ENCODE data around the gene SHH.

The SHH gene

GRCh38 chr7:155786491-155786890, 25.8 kb downstream of the SHH start:
- H3K9ac ChIP-seq (ENCODE audit: low read length) = no peak overlapping the region
- peak overlapping the region; percentile 76 for H3K4me3 ChIP-seq (ENCODE audit: low read length)
- DNase-seq (ENCODE audit: low read depth) = no peak
- H3K27me3 ChIP-seq (replicated peaks; ENCODE audit: control insufficient read depth, insufficient read depth, low read length) = no peaks in the 10 kb centered on the region
- peaks cover 9% of the 10 kb centered on the region for H3K36me3 ChIP-seq (ENCODE audit: control insufficient read depth, insufficient read depth, low read length, severe bottlenecking)
- peaks cover 4% of the 10 kb centered on the region for H3K4me1 ChIP-seq (ENCODE audit: control insufficient read depth, insufficient read depth, low read length)
- H3K9me3 ChIP-seq (ENCODE audit: control insufficient read depth, low read length) = no peaks in the 10 kb centered on the region

- Histone ChIP-seq H3K9me3 (ENCODE audit: control insufficient read depth, low read length) (no peaks in the 10 kb centered on the region), H3K36me3 (ENCODE audit: control insufficient read depth, insufficient read depth, low read length, severe bottlenecking) (peaks cover 18% of the 10 kb centered on the region), H3K4me1 (ENCODE audit: control insufficient read depth, insufficient read depth, low read length) (peaks cover 4% of the 10 kb centered on the region), H3K9ac (ENCODE audit: low read length) (no peak overlapping the region), H3K4me3 (ENCODE audit: low read length) (no peak overlapping the region), H3K27me3 (replicated peaks; ENCODE audit: control insufficient read depth, insufficient read depth, low read length) (no peaks in the 10 kb centered on the region)
- no peak for DNase-seq (ENCODE audit: low read depth)
Measured at GRCh38 chr7:155785536-155785935, 26.7 kb downstream of the SHH start.

GRCh38 chr7:155782466-155782865, 29.8 kb downstream of the SHH start:
- H3K9ac ChIP-seq (ENCODE audit: low read length) = no peak overlapping the region
- H3K36me3 ChIP-seq (ENCODE audit: control insufficient read depth, insufficient read depth, low read length, severe bottlenecking) = peaks cover 32% of the 10 kb centered on the region
- H3K4me1 ChIP-seq (ENCODE audit: control insufficient read depth, insufficient read depth, low read length) = no peaks in the 10 kb centered on the region
- no peaks in the 10 kb centered on the region for H3K9me3 ChIP-seq (ENCODE audit: control insufficient read depth, low read length)
- no peak overlapping the region for H3K4me3 ChIP-seq (ENCODE audit: low read length)
- DNase-seq (ENCODE audit: low read depth) = no peak
- H3K27me3 ChIP-seq (replicated peaks; ENCODE audit: control insufficient read depth, insufficient read depth, low read length) = no peaks in the 10 kb centered on the region

- H3K9me3 ChIP-seq (ENCODE audit: control insufficient read depth, low read length) = no peaks in the 10 kb centered on the region
- no peaks in the 10 kb centered on the region for H3K27me3 ChIP-seq (replicated peaks; ENCODE audit: control insufficient read depth, insufficient read depth, low read length)
- H3K9ac ChIP-seq (ENCODE audit: low read length) = no peak overlapping the region
- H3K4me1 ChIP-seq (ENCODE audit: control insufficient read depth, insufficient read depth, low read length) = no peaks in the 10 kb centered on the region
- no peak for DNase-seq (ENCODE audit: low read depth)
- peaks cover 42% of the 10 kb centered on the region for H3K36me3 ChIP-seq (ENCODE audit: control insufficient read depth, insufficient read depth, low read length, severe bottlenecking)
- no peak overlapping the region for H3K4me3 ChIP-seq (ENCODE audit: low read length)
Measured at GRCh38 chr7:155781433-155781832, 30.8 kb downstream of the SHH start.

- H3K36me3 ChIP-seq (ENCODE audit: control insufficient read depth, insufficient read depth, low read length, severe bottlenecking) = peaks cover 48% of the 10 kb centered on the region
Measured at GRCh38 chr7:155780884-155781283, 31.4 kb downstream of the SHH start.

GRCh38 chr7:155778349-155778748, 33.9 kb downstream of the SHH start:
- Histone ChIP-seq H3K4me3 (ENCODE audit: low read length) (no peak overlapping the region), H3K9ac (ENCODE audit: low read length) (no peak overlapping the region), H3K9me3 (ENCODE audit: control insufficient read depth, low read length) (no peaks in the 10 kb centered on the region), H3K36me3 (ENCODE audit: control insufficient read depth, insufficient read depth, low read length, severe bottlenecking) (peaks cover 67% of the 10 kb centered on the region), H3K27me3 (replicated peaks; ENCODE audit: control insufficient read depth, insufficient read depth, low read length) (no peaks in the 10 kb centered on the region), H3K4me1 (ENCODE audit: control insufficient read depth, insufficient read depth, low read length) (peaks cover 6% of the 10 kb centered on the region)
- no peak for DNase-seq (ENCODE audit: low read depth)

More at GRCh38 chr7:155780884-155781283, 31.4 kb downstream of the SHH start:
- Histone ChIP-seq H3K4me1 (ENCODE audit: control insufficient read depth, insufficient read depth, low read length) (no peaks in the 10 kb centered on the region), H3K9me3 (ENCODE audit: control insufficient read depth, low read length) (no peaks in the 10 kb centered on the region), H3K9ac (ENCODE audit: low read length) (no peak overlapping the region), H3K4me3 (ENCODE audit: low read length) (no peak overlapping the region), H3K27me3 (replicated peaks; ENCODE audit: control insufficient read depth, insufficient read depth, low read length) (no peaks in the 10 kb centered on the region)
- DNase-seq (ENCODE audit: low read depth) = no peak

GRCh38 chr7:155776606-155777005, 35.7 kb downstream of the SHH start:
- no peak for DNase-seq (ENCODE audit: low read depth)
- Histone ChIP-seq H3K27me3 (replicated peaks; ENCODE audit: control insufficient read depth, insufficient read depth, low read length) (no peaks in the 10 kb centered on the region), H3K4me1 (ENCODE audit: control insufficient read depth, insufficient read depth, low read length) (peaks cover 6% of the 10 kb centered on the region), H3K9me3 (ENCODE audit: control insufficient read depth, low read length) (no peaks in the 10 kb centered on the region), H3K4me3 (ENCODE audit: low read length) (no peak overlapping the region), H3K36me3 (ENCODE audit: control insufficient read depth, insufficient read depth, low read length, severe bottlenecking) (peaks cover 74% of the 10 kb centered on the region), H3K9ac (ENCODE audit: low read length) (no peak overlapping the region)

GRCh38 chr7:155775691-155776090, 36.6 kb downstream of the SHH start:
- Histone ChIP-seq H3K4me1 (ENCODE audit: control insufficient read depth, insufficient read depth, low read length) (peaks cover 6% of the 10 kb centered on the region), H3K9me3 (ENCODE audit: control insufficient read depth, low read length) (no peaks in the 10 kb centered on the region), H3K27me3 (replicated peaks; ENCODE audit: control insufficient read depth, insufficient read depth, low read length) (no peaks in the 10 kb centered on the region), H3K9ac (ENCODE audit: low read length) (no peak overlapping the region), H3K36me3 (ENCODE audit: control insufficient read depth, insufficient read depth, low read length, severe bottlenecking) (peaks cover 74% of the 10 kb centered on the region), H3K4me3 (ENCODE audit: low read length) (no peak overlapping the region)
- DNase-seq (ENCODE audit: low read depth) = no peak

GRCh38 chr7:155774947-155775346, 37.3 kb downstream of the SHH start:
- Histone ChIP-seq H3K4me3 (ENCODE audit: low read length) (no peak overlapping the region), H3K9me3 (ENCODE audit: control insufficient read depth, low read length) (no peaks in the 10 kb centered on the region), H3K9ac (ENCODE audit: low read length) (no peak overlapping the region), H3K36me3 (ENCODE audit: control insufficient read depth, insufficient read depth, low read length, severe bottlenecking) (peaks cover 75% of the 10 kb centered on the region), H3K27me3 (replicated peaks; ENCODE audit: control insufficient read depth, insufficient read depth, low read length) (no peaks in the 10 kb centered on the region), H3K4me1 (ENCODE audit: control insufficient read depth, insufficient read depth, low read length) (peaks cover 6% of the 10 kb centered on the region)
- no peak for DNase-seq (ENCODE audit: low read depth)

- Histone ChIP-seq H3K27me3 (replicated peaks; ENCODE audit: control insufficient read depth, insufficient read depth, low read length) (no peaks in the 10 kb centered on the region), H3K4me3 (ENCODE audit: low read length) (no peak overlapping the region), H3K4me1 (ENCODE audit: control insufficient read depth, insufficient read depth, low read length) (peaks cover 6% of the 10 kb centered on the region), H3K9ac (ENCODE audit: low read length) (no peak overlapping the region), H3K9me3 (ENCODE audit: control insufficient read depth, low read length) (no peaks in the 10 kb centered on the region), H3K36me3 (ENCODE audit: control insufficient read depth, insufficient read depth, low read length, severe bottlenecking) (peaks cover 81% of the 10 kb centered on the region)
- no peak for DNase-seq (ENCODE audit: low read depth)
Measured at GRCh38 chr7:155773531-155773930, 38.7 kb downstream of the SHH start.

- Histone ChIP-seq H3K9me3 (ENCODE audit: control insufficient read depth, low read length) (no peaks in the 10 kb centered on the region), H3K9ac (ENCODE audit: low read length) (no peak overlapping the region), H3K4me1 (ENCODE audit: control insufficient read depth, insufficient read depth, low read length) (peaks cover 2% of the 10 kb centered on the region), H3K36me3 (ENCODE audit: control insufficient read depth, insufficient read depth, low read length, severe bottlenecking) (peaks cover 83% of the 10 kb centered on the region), H3K27me3 (replicated peaks; ENCODE audit: control insufficient read depth, insufficient read depth, low read length) (no peaks in the 10 kb centered on the region), H3K4me3 (ENCODE audit: low read length) (no peak overlapping the region)
- DNase-seq (ENCODE audit: low read depth) = no peak
Measured at GRCh38 chr7:155770241-155770640, 42.0 kb downstream of the SHH start.

GRCh38 chr7:155769701-155770100, 42.6 kb downstream of the SHH start:
- H3K4me3 ChIP-seq (ENCODE audit: low read length) = no peak overlapping the region
- no peaks in the 10 kb centered on the region for H3K27me3 ChIP-seq (replicated peaks; ENCODE audit: control insufficient read depth, insufficient read depth, low read length)
- H3K9me3 ChIP-seq (ENCODE audit: control insufficient read depth, low read length) = no peaks in the 10 kb centered on the region
- peak; percentile 39 for DNase-seq (ENCODE audit: low read depth)
- H3K4me1 ChIP-seq (ENCODE audit: control insufficient read depth, insufficient read depth, low read length) = no peaks in the 10 kb centered on the region
- peaks cover 81% of the 10 kb centered on the region for H3K36me3 ChIP-seq (ENCODE audit: control insufficient read depth, insufficient read depth, low read length, severe bottlenecking)
- H3K9ac ChIP-seq (ENCODE audit: low read length) = no peak overlapping the region

Data from adipocyte (in vitro differentiated cells).